ENCODE results near the gene CDK5RAP3.

CDK5RAP3 gene

DNA sequence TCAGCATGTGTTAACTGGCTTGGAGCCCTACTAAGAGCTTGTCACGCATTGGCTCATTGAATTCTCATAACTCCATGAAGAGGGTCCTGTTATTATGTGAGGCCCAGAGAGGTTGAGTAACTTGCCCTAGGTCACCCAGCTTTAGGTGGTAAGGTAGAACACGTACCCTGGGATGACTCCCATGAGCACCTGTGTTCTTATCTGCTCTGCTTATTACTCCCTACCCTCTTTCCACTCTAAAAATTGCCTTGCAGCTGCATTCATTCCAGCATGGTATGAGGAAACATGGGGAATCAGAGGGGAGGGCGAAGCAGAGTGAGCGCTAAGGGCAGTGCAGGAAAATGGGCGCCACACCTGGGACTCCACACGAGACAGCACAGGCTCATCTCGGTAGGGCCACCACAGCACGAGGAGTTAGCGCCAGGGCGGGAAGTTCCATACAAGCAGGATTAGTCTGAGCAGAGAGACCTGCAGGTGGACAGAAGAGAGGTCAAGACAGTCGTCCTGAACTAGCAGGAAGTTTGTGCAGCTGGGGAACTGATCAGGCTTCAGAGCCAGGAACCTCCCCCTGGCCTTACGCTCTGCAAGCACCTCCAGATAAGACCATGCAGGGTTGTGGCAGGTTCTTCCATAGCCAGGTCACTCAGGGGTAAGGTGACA lies 56.5 kb downstream of the CDK5RAP3 start:
- Histone ChIP-seq H3K9ac (ENCODE audit: low read length) (no peak overlapping the region), H3K4me3 (ENCODE audit: low read depth, low read length) (no peak overlapping the region)

DNA sequence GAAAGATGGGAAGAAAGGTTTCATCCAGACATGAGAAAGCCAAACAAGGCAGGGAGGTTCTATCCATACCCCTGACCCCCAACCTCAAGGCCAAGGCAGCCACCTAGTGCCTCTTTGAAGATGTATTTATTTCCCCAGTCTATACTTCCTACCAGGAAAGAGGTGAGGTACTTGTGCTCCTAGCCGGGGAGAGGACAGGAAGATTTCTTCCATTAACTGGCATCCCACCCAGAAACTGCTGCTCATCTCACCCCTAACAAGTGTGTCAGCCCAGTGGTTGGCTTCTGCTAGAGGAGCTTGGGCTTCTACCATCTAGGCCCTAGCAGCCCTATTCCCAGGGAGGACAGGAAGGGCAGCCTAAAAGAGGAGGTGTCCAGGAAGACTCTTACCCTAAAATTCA lies 57.8 kb downstream of the CDK5RAP3 start:
- Histone ChIP-seq H3K36me3 (ENCODE audit: control insufficient read depth, insufficient read depth, low read length) (no peaks in the 10 kb centered on the region), H3K27ac (ENCODE audit: low read depth, low read length) (no peak overlapping the region), H3K9me3 (ENCODE audit: control insufficient read depth, insufficient read depth, low read depth, low read length) (no peaks in the 10 kb centered on the region), H3K9ac (ENCODE audit: low read length) (no peak overlapping the region), H3K27me3 (ENCODE audit: control insufficient read depth, insufficient read depth, low read length) (peaks cover 22% of the 10 kb centered on the region), H3K4me3 (ENCODE audit: low read depth, low read length) (no peak overlapping the region), H3K4me1 (ENCODE audit: control insufficient read depth, insufficient read depth, low read length) (peaks cover 15% of the 10 kb centered on the region)

More for the DNA sequence above, 56.5 kb downstream of the CDK5RAP3 start:
- Histone ChIP-seq H3K4me1 (ENCODE audit: control insufficient read depth, insufficient read depth, low read length) (peaks cover 19% of the 10 kb centered on the region), H3K27ac (ENCODE audit: low read depth, low read length) (no peak overlapping the region), H3K36me3 (ENCODE audit: control insufficient read depth, insufficient read depth, low read length) (no peaks in the 10 kb centered on the region), H3K27me3 (ENCODE audit: control insufficient read depth, insufficient read depth, low read length) (peaks cover 23% of the 10 kb centered on the region), H3K9me3 (ENCODE audit: control insufficient read depth, insufficient read depth, low read depth, low read length) (no peaks in the 10 kb centered on the region)

DNA sequence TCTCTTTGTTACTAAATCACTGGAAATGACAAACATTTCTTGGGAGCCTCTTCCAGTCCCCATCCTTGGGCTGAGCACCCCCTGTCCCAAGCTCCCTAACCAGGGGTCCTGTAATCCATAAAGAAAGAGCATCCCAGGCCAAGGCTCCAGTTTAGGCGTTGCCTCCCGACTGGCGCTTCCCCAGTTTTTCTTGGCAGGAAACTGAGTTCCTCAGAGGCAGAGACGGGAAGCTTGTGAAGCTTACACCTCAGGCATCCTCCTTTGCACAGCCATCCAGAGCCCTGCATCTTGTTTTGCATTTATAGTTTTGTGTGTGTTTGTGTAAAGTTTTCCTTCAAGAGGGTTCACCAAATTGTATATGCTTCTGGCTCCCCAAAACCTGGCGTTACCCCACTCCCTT lies 59.6 kb downstream of the CDK5RAP3 start:
- Histone ChIP-seq H3K4me3 (ENCODE audit: low read depth, low read length) (no peak overlapping the region), H3K36me3 (ENCODE audit: control insufficient read depth, insufficient read depth, low read length) (no peaks in the 10 kb centered on the region), H3K27me3 (ENCODE audit: control insufficient read depth, insufficient read depth, low read length) (peaks cover 7% of the 10 kb centered on the region), H3K9me3 (ENCODE audit: control insufficient read depth, insufficient read depth, low read depth, low read length) (no peaks in the 10 kb centered on the region), H3K9ac (ENCODE audit: low read length) (no peak overlapping the region), H3K27ac (ENCODE audit: low read depth, low read length) (no peak overlapping the region), H3K4me1 (ENCODE audit: control insufficient read depth, insufficient read depth, low read length) (peaks cover 12% of the 10 kb centered on the region)
